HepG2 (cell line): ENCODE measurements around the gene MAP3K8. TPM values are rescaled to one million over a fixed set of nuclear protein-coding genes. Genes with fewer than 3 reads are reported as not detected.

Experiments
- ARNT2 ChIP-seq: sonication (generic); formaldehyde crosslinking; IDR thresholded peaks from 2 replicates; pipeline ENCODE4 v1.8.0; 2022; ENCODE audit warnings: mild to moderate bottlenecking, low read depth, missing genetic modification reagents, moderate library complexity
- ATF7-NPFF ChIP-seq: sonication (generic); formaldehyde crosslinking; IDR thresholded peaks from 2 replicates; pipeline ENCODE4 v1.8.1; 2023; ENCODE audit warnings: mild to moderate bottlenecking, low read depth, missing genetic modification reagents, moderate library complexity
- CCDC6 ChIP-seq: sonication (generic); formaldehyde crosslinking; IDR thresholded peaks from 2 replicates; pipeline ENCODE4 v1.8.1; 2022; ENCODE audit warnings: mild to moderate bottlenecking, missing genetic modification reagents, moderate library complexity
- CHCHD3 ChIP-seq: sonication (generic); formaldehyde crosslinking; IDR thresholded peaks from 2 replicates; pipeline ENCODE4 v1.8.0; 2022; ENCODE audit warnings: mild to moderate bottlenecking, missing genetic modification reagents, moderate library complexity
- DBP ChIP-seq: sonication (generic); formaldehyde crosslinking; IDR thresholded peaks from 2 replicates; pipeline ENCODE4 v1.4.0; 2020; ENCODE audit warnings: missing genetic modification reagents; ENCODE audit errors: not compliant biosample characterization
- DMAP1 ChIP-seq: IDR thresholded peaks from 2 replicates; pipeline ENCODE4 v1.6.1; 2016
- DPF2 ChIP-seq: sonication (generic); formaldehyde crosslinking; IDR thresholded peaks from 2 replicates; pipeline ENCODE4 v1.4.0; 2020; ENCODE audit warnings: mild to moderate bottlenecking, low read depth, missing genetic modification reagents, borderline replicate concordance
- HNRNPLL ChIP-seq: fragments of 200-400 bp; formaldehyde crosslinking; IDR thresholded peaks from 2 replicates; pipeline ENCODE4 v1.6.1; 2017; ENCODE audit warnings: mild to moderate bottlenecking, low read depth, low read length; ENCODE audit not compliant: poor library complexity, severe bottlenecking
- MEIS2 ChIP-seq: sonication (generic); formaldehyde crosslinking; IDR thresholded peaks from 2 replicates; pipeline ENCODE4 v1.9.0; 2021; ENCODE audit warnings: mild to moderate bottlenecking, missing genetic modification reagents
- MLXIP ChIP-seq: sonication (generic); formaldehyde crosslinking; IDR thresholded peaks from 2 replicates; pipeline ENCODE4 v1.9.0; 2021; ENCODE audit warnings: missing genetic modification reagents, borderline replicate concordance
- NR2F1 ChIP-seq, 2 experiments: fragments of 450-650 bp in 1 of 2; formaldehyde crosslinking in 1 of 2; IDR thresholded peaks; 2 replicates each; pipeline versions ENCODE4 v1.5.0 to v1.6.1; 2016 to 2020; ENCODE audit warnings: mild to moderate bottlenecking in 1 of 2, missing compliant biosample characterization in 1 of 2, missing genetic modification reagents in 1 of 2, moderate library complexity in 1 of 2
- POGK ChIP-seq: sonication (generic); formaldehyde crosslinking; conservative IDR thresholded peaks from 2 replicates; pipeline ENCODE4 v1.8.0; 2022; ENCODE audit warnings: mild to moderate bottlenecking, moderate library complexity, missing genetic modification reagents
- ZC3H13 ChIP-seq: sonication (generic); formaldehyde crosslinking; IDR thresholded peaks from 2 replicates; pipeline ENCODE4 v1.8.1; 2023; ENCODE audit warnings: mild to moderate bottlenecking, missing genetic modification reagents, moderate library complexity
- ZHX2 ChIP-seq, 2 experiments: sonication (generic) in 1 of 2; formaldehyde crosslinking in 1 of 2; IDR thresholded peaks; 2 replicates each; pipeline versions ENCODE4 v1.6.1 to v1.9.0; 2014 to 2022; ENCODE audit warnings: antibody characterized with exemption in 1 of 2, borderline replicate concordance in 1 of 2, inconsistent platforms in 1 of 2, low read depth in 1 of 2, missing genetic modification reagents in 1 of 2
- ZNF30 ChIP-seq: sonication (generic); formaldehyde crosslinking; IDR thresholded peaks from 2 replicates; pipeline ENCODE4 v1.5.0; 2020; ENCODE audit warnings: mild to moderate bottlenecking, missing genetic modification reagents
- ZNF772 ChIP-seq: sonication (generic); formaldehyde crosslinking; IDR thresholded peaks from 2 replicates; pipeline ENCODE4 v1.5.0; 2020; ENCODE audit warnings: mild to moderate bottlenecking, missing genetic modification reagents
- ZNF850 ChIP-seq: sonication (generic); formaldehyde crosslinking; conservative IDR thresholded peaks from 2 replicates; pipeline ENCODE4 v1.9.0; 2021; ENCODE audit warnings: mild to moderate bottlenecking, missing genetic modification reagents
- ZSCAN9 ChIP-seq: IDR thresholded peaks from 2 replicates; pipeline ENCODE4 v1.6.1; 2016; ENCODE audit warnings: borderline replicate concordance
- polyA plus RNA-seq, 8 experiments: library from polyadenylated mRNA; depleted of rRNA in 3 of 8; stranded (reverse) in 7 of 8; unstranded in 1 of 8; fragments of >200 nt; fragmentation: Illumina TruSeq in 4 of 8; extraction: Trizol in 4 of 8; gene quantifications; 2 replicates each; pipeline versions ENCODE4 v1.2.1 to v1.2.3, GENCODE V29; 2011 to 2016; ENCODE audit warnings: low read depth in 4 of 8, missing spikeins in 1 of 8, mixed read lengths in 1 of 8; ENCODE audit not compliant: insufficient read depth in 1 of 8
- total RNA-seq, 5 experiments: library from RNA; depleted of rRNA; stranded (reverse); fragments of >200 nt; fragmentation: Illumina TruSeq; extraction: Trizol; gene quantifications; 2 replicates each; pipeline ENCODE4 v1.2.3, GENCODE V29; 2016; ENCODE audit warnings: low read depth in 1 of 5

MAP3K8 gene
- total and polyA plus RNA-seq, 2 of the 13 experiments (the other 11 are each of a cell fraction or from before 2014, with no cell fraction given) = 19.3 to 37.9 TPM

GRCh38 chr10:30433306-30433729 lies 666 bp upstream of the MAP3K8 start (continued):
- TF ChIP-seq ZC3H13 (CRISPR knock-in tag) (no peak), ATF7-NPFF (CRISPR knock-in tag) (no peak), ZHX2 (IDR thresholded peaks at IDR 0.05; ENCODE audit: low read depth) (peak; percentile 33; the same call in 1 of the 2 replicates), ZHX2 (CRISPR knock-in tag; IDR thresholded peaks at IDR 0.05; ENCODE audit: borderline replicate concordance) (no peak), CCDC6 (CRISPR knock-in tag) (peak; percentile 28), POGK (CRISPR knock-in tag) (no peak), DBP (CRISPR knock-in tag) (no peak), ZSCAN9 (no peak), ARNT2 (CRISPR knock-in tag) (no peak), MLXIP (CRISPR knock-in tag) (no peak), ZNF772 (no peak), ZNF30 (CRISPR knock-in tag) (no peak), ZNF850 (CRISPR knock-in tag) (no peak), HNRNPLL (peak; percentile 25), CHCHD3 (CRISPR knock-in tag) (no peak), DPF2 (CRISPR knock-in tag) (no peak), NR2F1 (CRISPR knock-in tag; IDR thresholded peaks at IDR 0.05) (peak in 1 of 2 experiments; percentile 64; a peak in 1 of 4 replicates), DMAP1 (CRISPR knock-in tag) (no peak; the same call in 1 of the 2 replicates), MEIS2 (no peak)
